Astrocyte (in vitro differentiated cells and primary cell): ENCODE results near the gene CBFB. TPM values are rescaled to one million over a fixed set of nuclear protein-coding genes. Genes with fewer than 3 reads are reported as not detected.

Source experiments
- DNase-seq: peaks from one replicate; pipeline ENCODE4 v3.0.0-alpha.2; 2010; ENCODE audit warnings: low read depth
- FAIRE-seq: peaks from 2 replicates; lab custom pipeline; 2011; peaks lifted over from hg19 to GRCh38; lab: Jason Lieb, UNC
- H2AFZ ChIP-seq: 2 replicates; pipeline ENCODE4 v1.6.0; 2012; ENCODE audit warnings: low read depth, low read length, inconsistent platforms
- H3K27ac ChIP-seq: 2 replicates; pipeline ENCODE4 v1.5.1; 2011; ENCODE audit warnings: low read depth, low read length, inconsistent platforms
- H3K27me3 ChIP-seq: 2 replicates; pipeline ENCODE4 v1.6.0; 2011; ENCODE audit warnings: low read length, inconsistent platforms; ENCODE audit not compliant: insufficient read depth
- H3K36me3 ChIP-seq: 2 replicates; pipeline ENCODE4 v1.5.1; 2011; ENCODE audit warnings: low read length, inconsistent platforms; ENCODE audit not compliant: insufficient read depth
- H3K4me1 ChIP-seq: 2 replicates; pipeline ENCODE4 v1.5.1; 2011; ENCODE audit warnings: low read length, inconsistent platforms; ENCODE audit not compliant: insufficient read depth
- H3K4me2 ChIP-seq: 2 replicates; pipeline ENCODE4 v1.6.0; 2012; ENCODE audit warnings: low read length, inconsistent platforms
- H3K4me3 ChIP-seq: 2 replicates; pipeline ENCODE4 v1.5.1; 2011; ENCODE audit warnings: low read depth, mild to moderate bottlenecking, low read length, inconsistent platforms; ENCODE audit not compliant: insufficient read depth
- H3K79me2 ChIP-seq: 2 replicates; pipeline ENCODE4 v1.6.0; 2012; ENCODE audit warnings: mild to moderate bottlenecking, low read length, inconsistent platforms; ENCODE audit not compliant: insufficient read depth
- H3K9ac ChIP-seq: 2 replicates; pipeline ENCODE4 v1.6.0; 2012; ENCODE audit warnings: mild to moderate bottlenecking, low read length, inconsistent platforms
- H3K9me3 ChIP-seq: 2 replicates; pipeline ENCODE4 v1.5.1; 2012; ENCODE audit warnings: low read depth, mild to moderate bottlenecking, low read length, inconsistent platforms; ENCODE audit not compliant: insufficient read depth
- H4K20me1 ChIP-seq: 2 replicates; pipeline ENCODE4 v1.6.0; 2012; ENCODE audit warnings: low read length, inconsistent platforms; ENCODE audit not compliant: insufficient read depth
- H3K27ac Mint-ChIP-seq: one replicate; pipeline ENCODE4 v1.8.0; 2021; ENCODE audit warnings: mild to moderate bottlenecking, mixed read lengths; ENCODE audit not compliant: unreplicated experiment
- H3K27me3 Mint-ChIP-seq: one replicate; pipeline ENCODE4 v1.8.0; 2021; ENCODE audit warnings: low read depth, mixed read lengths; ENCODE audit not compliant: unreplicated experiment
- H3K36me3 Mint-ChIP-seq: one replicate; pipeline ENCODE4 v1.8.0; 2021; ENCODE audit warnings: low read depth, mixed read lengths; ENCODE audit not compliant: unreplicated experiment
- H3K4me1 Mint-ChIP-seq: one replicate; pipeline ENCODE4 v1.8.0; 2021; ENCODE audit warnings: low read depth, mixed read lengths; ENCODE audit not compliant: unreplicated experiment
- H3K4me3 Mint-ChIP-seq: one replicate; pipeline ENCODE4 v1.8.0; 2021; ENCODE audit warnings: mild to moderate bottlenecking, moderate library complexity, mixed read lengths; ENCODE audit not compliant: unreplicated experiment
- H3K9me3 Mint-ChIP-seq: one replicate; pipeline ENCODE4 v1.8.0; 2021; ENCODE audit warnings: mild to moderate bottlenecking, mixed read lengths; ENCODE audit not compliant: unreplicated experiment
- CTCF ChIP-seq: IDR thresholded peaks from 2 replicates; pipeline ENCODE4 v1.5.1; 2011; ENCODE audit warnings: low read depth, mild to moderate bottlenecking, inconsistent platforms, low read length, moderate library complexity; ENCODE audit not compliant: insufficient read depth
- EZH2 ChIP-seq: IDR thresholded peaks from 2 replicates; pipeline ENCODE4 v1.6.1; 2012; ENCODE audit warnings: mild to moderate bottlenecking, low read length, inconsistent platforms; ENCODE audit not compliant: insufficient read depth
- total RNA-seq: library from RNA; stranded (reverse); gene quantifications from 2 replicates; pipeline ENCODE4 v1.2.1, GENCODE V29; 2021

CBFB gene
- total RNA-seq, 1 donor from 2014 or later = 104 TPM

- Mint-ChIP-seq H3K36me3 (no peaks in the 10 kb centered on the region), H3K4me1 (peaks cover 28% of the 10 kb centered on the region), H3K27ac (peak overlapping the region; percentile 43), H3K4me3 (no peak overlapping the region), H3K9me3 (no peaks in the 10 kb centered on the region), H3K27me3 (no peaks in the 10 kb centered on the region)
- H4K20me1 ChIP-seq = no peaks in the 10 kb centered on the region
- FAIRE-seq (no peak), DNase-seq (no peak)
- no peak overlapping the region for H3K27ac ChIP-seq
- H3K27me3 ChIP-seq = no peaks in the 10 kb centered on the region
- no peak overlapping the region for H3K4me3 ChIP-seq
- H2AFZ ChIP-seq = no peak overlapping the region
- peaks cover 7% of the 10 kb centered on the region for H3K4me1 ChIP-seq
- no peaks in the 10 kb centered on the region for H3K36me3 ChIP-seq
- peaks cover 3% of the 10 kb centered on the region for H3K79me2 ChIP-seq
- no peaks in the 10 kb centered on the region for H3K9me3 ChIP-seq
- H3K4me2 ChIP-seq = no peak overlapping the region
- TF ChIP-seq CTCF = no peak
- TF ChIP-seq EZH2 = no peak
- H3K9ac ChIP-seq = no peak overlapping the region
These were observed 5.3 kb upstream of the CBFB start for GRCh38 chr16:67023689-67024088.

- Histone ChIP-seq H3K27me3 (no peaks in the 10 kb centered on the region), H3K9ac (no peak overlapping the region), H3K4me2 (no peak overlapping the region), H3K27ac (no peak overlapping the region), H3K9me3 (no peaks in the 10 kb centered on the region), H4K20me1 (no peaks in the 10 kb centered on the region), H2AFZ (no peak overlapping the region), H3K36me3 (no peaks in the 10 kb centered on the region), H3K4me1 (peaks cover 7% of the 10 kb centered on the region), H3K79me2 (peaks cover 8% of the 10 kb centered on the region), H3K4me3 (no peak overlapping the region)
- H3K27me3 Mint-ChIP-seq = no peaks in the 10 kb centered on the region
- H3K9me3 Mint-ChIP-seq = no peaks in the 10 kb centered on the region
- peaks cover 28% of the 10 kb centered on the region for H3K4me1 Mint-ChIP-seq
- DNase-seq = no peak
- FAIRE-seq = no peak
- H3K27ac Mint-ChIP-seq = peak overlapping the region; percentile 41
- TF ChIP-seq EZH2 (no peak), CTCF (no peak)
- H3K4me3 Mint-ChIP-seq = peak overlapping the region; percentile 34
- no peaks in the 10 kb centered on the region for H3K36me3 Mint-ChIP-seq
These were observed 4.4 kb upstream of the CBFB start for GRCh38 chr16:67024384-67025209.

- Histone ChIP-seq H3K36me3 (no peaks in the 10 kb centered on the region), H3K9ac (no peak overlapping the region), H3K27ac (no peak overlapping the region), H3K27me3 (no peaks in the 10 kb centered on the region), H3K4me3 (no peak overlapping the region), H2AFZ (no peak overlapping the region), H3K4me2 (no peak overlapping the region), H3K79me2 (peaks cover 14% of the 10 kb centered on the region), H4K20me1 (peaks cover 4% of the 10 kb centered on the region), H3K4me1 (peaks cover 8% of the 10 kb centered on the region), H3K9me3 (no peaks in the 10 kb centered on the region)
- H3K36me3 Mint-ChIP-seq = no peaks in the 10 kb centered on the region
- H3K27ac Mint-ChIP-seq = peak overlapping the region; percentile 41
- no peaks in the 10 kb centered on the region for H3K9me3 Mint-ChIP-seq
- no peak overlapping the region for H3K4me3 Mint-ChIP-seq
- DNase-seq (no peak), FAIRE-seq (no peak)
- H3K4me1 Mint-ChIP-seq = peaks cover 28% of the 10 kb centered on the region
- H3K27me3 Mint-ChIP-seq = no peaks in the 10 kb centered on the region
- TF ChIP-seq EZH2 (no peak), CTCF (no peak)
These were observed 3.8 kb upstream of the CBFB start for GRCh38 chr16:67025210-67025550.
